Fibroblast of skin of left biceps (primary cell): Measurements from ENCODE around the gene NPIPA7.
"Not testable (repeated sequence)": the region's sequence is repeated elsewhere in the genome, so short reads cannot be mapped to it uniquely, and the experiment has no call there.

Experiments
- DNase-seq, 2 experiments: peaks; one replicate each; pipeline ENCODE4 v3.0.0-alpha.2; 2013; ENCODE audit warnings: low read depth in 2 of 2

The NPIPA7 gene

DNA sequence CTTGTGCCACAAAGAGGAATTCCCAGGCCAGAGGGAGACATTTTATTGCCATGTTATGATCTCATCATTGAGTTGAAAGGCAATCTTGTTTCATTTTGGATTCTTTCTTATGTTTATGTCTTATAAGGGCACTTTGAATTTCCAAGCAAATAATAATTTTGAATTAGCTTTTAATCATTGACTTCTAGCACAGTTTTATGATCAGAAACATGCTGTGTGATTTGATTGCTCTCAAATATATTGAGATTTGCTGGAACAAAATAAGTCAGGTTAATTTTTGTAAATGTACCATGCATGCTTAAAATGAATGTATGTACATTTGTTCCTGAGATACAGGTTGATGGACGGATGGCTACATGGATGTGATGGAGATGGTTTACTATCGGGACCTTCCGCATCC, at the start of gene NPIPA7:
TSS of gene NPIPA7 (plus strand) at position 301 of the 400 bp plus-strand sequence. CDS start 105 bp downstream, outside the sequence.
- DNase-seq, result not testable (repeated sequence)

DNA sequence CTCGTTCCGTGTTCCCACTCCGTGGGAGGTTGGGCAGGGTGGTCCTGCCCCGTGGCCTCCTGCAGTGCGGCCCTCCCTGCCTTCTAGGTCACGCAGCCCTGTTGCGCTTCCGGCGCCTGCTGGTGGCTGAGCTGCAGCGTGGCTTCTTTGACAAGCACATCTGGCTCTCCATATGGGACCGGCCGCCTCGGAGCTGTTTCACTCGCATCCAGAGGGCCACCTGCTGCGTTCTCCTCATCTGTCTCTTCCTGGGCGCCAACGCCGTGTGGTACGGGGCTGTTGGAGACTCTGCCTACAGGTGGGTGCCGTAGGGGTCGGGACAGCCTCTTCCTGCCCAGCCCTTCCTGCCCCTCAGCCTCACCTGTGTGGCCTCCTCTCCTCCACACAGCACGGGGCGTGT, 47.5 kb upstream of the NPIPA7 start:
- not testable (repeated sequence) for DNase-seq

DNA sequence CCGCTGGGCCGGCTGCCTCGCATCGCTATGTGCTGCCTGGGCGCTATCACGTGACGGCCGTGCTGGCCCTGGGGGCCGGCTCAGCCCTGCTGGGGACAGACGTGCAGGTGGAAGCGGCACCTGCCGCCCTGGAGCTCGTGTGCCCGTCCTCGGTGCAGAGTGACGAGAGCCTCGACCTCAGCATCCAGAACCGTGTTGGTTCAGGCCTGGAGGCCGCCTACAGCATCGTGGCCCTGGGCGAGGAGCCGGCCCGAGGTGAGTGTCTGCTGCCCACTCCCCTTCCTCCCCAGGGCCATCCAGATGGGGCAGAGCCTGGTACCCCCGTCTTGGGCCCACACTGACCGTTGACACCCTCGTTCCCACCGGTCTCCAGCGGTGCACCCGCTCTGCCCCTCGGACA, 21.4 kb upstream of the NPIPA7 start:
- DNase-seq, result not testable (repeated sequence)

DNA sequence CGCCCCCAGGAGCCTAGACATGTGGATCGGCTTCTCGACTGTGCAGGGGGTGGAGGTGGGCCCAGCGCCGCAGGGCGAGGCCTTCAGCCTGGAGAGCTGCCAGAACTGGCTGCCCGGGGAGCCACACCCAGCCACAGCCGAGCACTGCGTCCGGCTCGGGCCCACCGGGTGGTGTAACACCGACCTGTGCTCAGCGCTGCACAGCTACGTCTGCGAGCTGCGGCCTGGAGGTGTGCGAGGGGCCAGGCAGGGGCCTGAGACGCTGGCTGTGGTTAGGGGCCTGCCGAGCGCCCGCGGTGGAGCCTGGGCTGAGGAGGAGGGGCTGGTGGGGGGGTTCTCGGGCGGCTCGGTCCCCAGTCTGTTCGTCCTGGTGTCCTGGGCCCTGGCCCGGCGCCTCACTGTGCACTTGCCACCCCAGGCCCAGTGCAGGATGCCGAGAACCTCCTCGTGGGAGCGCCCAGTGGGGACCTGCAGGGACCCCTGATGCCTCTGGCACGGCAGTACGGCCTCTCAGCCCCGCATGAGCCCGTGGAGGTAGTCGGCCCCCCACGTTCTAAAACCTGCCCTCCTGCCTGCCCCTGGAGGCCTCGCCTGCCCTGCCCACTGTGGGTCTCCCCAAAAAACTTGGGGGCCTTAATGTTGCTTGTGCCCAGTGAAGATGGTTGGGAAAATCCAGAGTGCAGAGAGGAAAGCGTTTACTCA, 20.2 kb upstream of the NPIPA7 start:
- DNase-seq, result not testable (repeated sequence)

DNA sequence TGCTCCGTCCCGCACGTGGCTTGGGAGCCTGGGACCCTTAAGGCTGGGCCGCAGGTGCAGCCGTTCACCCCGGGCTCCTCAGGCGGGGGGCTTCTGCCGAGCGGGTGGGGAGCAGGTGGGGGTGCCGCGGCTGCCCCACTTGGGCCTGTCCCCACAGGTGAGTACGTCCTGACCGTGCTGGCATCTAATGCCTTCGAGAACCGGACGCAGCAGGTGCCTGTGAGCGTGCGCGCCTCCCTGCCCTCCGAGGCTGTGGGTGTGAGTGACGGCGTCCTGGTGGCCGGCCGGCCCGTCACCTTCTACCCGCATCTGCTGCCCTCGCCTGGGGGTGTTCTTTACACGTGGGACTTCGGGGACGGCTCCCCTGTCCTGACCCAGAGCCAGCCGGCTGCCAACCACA, 15.3 kb upstream of the NPIPA7 start:
- DNase-seq, result not testable (repeated sequence)

DNA sequence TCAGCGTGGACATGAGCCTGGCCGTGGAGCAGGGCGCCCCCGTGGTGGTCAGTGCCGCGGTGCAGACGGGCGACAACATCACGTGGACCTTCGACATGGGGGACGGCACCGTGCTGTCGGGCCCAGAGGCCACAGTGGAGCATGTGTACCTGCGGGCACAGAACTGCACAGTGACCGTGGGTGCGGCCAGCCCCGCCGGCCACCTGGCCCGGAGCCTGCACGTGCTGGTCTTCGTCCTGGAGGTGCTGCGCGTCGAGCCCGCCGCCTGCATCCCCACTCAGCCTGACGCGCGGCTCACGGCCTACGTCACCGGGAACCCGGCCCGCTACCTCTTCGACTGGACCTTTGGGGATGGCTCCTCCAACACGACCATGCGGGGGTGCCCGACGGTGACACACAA, 14.8 kb upstream of the NPIPA7 start:
- not testable (repeated sequence) for DNase-seq

DNA sequence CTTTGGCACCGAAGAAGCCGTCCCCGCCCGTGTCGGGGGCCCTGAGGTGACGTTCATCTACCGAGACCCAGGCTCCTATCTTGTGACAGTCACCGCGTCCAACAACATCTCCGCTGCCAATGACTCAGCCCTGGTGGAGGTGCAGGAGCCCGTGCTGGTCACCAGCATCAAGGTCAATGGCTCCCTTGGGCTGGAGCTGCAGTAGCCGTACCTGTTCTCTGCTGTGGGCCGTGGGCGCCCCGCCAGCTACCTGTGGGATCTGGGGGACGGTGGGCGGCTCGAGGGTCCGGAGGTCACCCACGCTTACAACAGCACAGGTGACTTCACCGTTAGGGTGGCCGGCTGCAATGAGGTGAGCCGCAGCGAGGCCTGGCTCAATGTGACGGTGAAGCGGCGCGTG, 14.2 kb upstream of the NPIPA7 start:
- DNase-seq, result not testable (repeated sequence)

DNA sequence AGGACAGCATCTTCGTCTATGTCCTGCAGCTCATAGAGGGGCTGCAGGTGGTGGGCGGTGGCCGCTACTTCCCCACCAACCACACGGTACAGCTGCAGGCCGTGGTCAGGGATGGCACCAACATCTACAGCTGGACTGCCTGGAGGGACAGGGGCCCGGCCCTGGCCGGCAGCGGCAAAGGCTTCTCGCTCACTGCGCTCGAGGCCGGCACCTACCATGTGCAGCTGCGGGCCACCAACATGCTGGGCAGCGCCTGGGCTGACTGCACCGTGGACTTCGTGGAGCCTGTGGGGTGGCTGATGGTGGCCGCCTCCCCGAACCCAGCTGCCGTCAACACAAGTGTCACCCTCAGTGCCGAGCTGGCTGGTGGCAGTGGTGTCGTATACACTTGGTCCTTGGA, 13.6 kb upstream of the NPIPA7 start:
- DNase-seq, result not testable (repeated sequence)

DNA sequence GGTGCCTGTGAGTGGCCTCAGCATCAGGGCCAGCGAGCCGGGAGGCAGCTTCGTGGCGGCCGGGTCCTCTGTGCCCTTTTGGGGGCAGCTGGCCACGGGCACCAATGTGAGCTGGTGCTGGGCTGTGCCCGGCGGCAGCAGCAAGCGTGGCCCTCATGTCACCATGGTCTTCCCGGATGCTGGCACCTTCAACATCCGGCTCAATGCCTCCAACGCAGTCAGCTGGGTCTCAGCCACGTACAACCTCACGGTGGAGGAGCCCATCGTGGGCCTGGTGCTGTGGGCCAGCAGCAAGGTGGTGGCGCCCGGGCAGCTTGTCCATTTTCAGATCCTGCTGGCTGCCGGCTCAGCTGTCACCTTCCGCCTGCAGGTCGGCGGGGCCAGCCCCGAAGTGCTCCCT, 13.1 kb upstream of the NPIPA7 start:
- not testable (repeated sequence) for DNase-seq

DNA sequence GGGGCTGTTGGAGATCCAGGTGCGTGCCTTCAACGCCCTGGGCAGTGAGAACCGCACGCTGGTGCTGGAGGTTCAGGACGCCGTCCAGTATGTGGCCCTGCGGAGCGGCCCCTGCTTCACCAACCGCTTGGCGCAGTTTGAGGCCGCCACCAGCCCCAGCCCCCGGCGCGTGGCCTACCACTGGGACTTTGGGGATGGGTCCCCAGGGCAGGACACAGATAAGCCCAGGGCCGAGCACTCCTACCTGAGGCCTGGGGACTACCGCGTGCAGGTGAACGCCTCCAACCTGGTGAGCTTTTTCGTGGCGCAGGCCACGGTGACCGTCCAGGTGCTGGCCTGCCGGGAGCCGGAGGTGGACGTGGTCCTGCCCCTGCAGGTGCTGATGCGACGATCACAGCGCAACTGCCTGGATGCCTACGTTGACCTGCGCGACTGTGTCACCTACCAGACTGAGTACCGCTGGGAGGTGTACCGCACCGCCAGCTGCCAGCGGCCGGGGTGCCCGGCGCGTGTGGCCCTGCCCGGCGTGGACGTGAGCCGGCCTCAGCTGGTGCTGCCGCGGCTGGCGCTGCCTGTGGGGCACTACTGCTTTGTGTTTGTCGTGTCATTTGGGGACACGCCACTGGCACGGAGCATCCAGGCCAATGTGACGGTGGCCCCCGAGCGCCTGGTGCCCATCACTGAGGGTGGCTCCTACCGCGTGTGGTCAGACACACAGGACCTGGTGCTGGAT, 12.2 kb upstream of the NPIPA7 start:
- not testable (repeated sequence) for DNase-seq

DNA sequence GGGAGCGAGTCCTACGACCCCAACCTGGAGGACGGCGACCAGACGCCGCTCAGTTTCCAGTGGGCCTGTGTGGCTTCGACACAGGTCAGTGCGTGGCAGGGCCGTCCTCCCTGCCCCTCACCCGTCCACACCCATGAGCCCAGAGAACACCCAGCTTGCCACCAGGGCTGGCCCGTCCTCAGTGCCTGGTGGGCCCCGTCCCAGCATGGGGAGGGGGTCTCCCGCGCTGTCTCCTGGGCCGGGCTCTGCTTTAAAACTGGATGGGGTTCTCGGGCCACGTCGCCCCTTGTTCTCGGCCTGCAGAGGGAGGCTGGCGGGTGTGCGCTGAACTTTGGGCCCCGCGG, 11.7 kb upstream of the NPIPA7 start:
- DNase-seq, result not testable (repeated sequence)

DNA sequence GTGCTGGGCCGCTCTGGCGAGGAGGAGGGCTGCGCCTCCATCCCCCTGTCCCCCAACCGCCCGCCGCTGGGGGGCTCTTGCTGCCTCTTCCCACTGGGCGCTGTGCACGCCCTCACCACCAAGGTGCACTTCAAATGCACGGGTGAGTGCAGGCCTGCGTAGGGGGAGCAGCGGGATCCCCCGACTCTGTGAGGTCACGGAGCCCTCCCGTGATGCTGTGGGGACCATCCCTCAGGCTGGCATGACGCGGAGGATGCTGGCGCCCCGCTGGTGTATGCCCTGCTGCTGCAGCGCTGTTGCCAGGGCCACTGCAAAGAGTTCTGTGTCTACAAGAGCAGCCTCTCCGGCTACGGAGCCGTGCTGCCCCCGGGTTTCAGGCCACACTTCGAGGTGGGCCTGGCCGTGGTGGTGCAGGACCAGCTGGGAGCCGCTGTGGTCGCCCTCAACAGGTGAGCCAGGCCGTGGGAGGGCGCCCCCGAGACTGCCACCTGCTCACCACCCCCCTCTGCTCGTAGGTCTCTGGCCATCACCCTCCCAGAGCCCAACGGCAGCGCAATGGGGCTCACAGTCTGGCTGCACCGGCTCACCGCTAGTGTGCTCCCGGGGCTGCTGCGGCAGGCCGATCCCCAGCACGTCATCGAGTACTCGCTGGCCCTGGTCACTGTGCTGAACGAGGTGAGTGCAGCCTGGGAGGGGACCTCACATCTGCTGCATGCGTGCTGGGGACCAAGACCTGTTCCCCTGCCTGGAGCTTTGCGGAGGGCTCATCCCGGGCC, 9.7 kb upstream of the NPIPA7 start:
- DNase-seq, result not testable (repeated sequence)

DNA sequence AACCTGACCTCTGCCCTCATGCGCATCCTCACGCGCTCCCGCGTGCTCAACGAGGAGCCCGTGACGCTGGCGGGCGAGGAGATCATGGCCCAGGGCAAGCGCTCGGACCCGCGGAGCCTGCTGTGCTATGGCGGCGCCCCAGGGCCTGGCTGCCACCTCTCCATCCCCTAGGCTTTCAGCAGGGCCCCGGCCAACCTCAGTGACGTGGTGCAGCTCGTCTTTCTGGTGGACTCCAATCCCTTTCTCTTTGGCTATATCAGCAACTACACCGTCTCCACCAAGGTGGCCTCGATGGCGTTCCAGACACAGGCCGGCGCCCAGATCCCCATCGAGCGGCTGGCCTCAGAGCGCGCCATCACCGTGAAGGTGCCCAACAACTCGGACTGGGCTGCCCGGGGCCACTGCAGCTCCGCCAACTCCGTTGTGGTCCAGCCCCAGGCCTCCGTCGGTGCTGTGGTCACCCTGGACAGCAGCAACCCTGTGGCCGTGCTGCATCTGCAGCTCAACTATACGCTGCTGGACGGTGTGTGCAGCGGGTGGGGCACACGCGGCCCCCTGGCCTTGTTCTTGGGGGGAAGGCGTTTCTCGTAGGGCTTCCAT, 7.7 kb upstream of the NPIPA7 start:
- not testable (repeated sequence) for DNase-seq

DNA sequence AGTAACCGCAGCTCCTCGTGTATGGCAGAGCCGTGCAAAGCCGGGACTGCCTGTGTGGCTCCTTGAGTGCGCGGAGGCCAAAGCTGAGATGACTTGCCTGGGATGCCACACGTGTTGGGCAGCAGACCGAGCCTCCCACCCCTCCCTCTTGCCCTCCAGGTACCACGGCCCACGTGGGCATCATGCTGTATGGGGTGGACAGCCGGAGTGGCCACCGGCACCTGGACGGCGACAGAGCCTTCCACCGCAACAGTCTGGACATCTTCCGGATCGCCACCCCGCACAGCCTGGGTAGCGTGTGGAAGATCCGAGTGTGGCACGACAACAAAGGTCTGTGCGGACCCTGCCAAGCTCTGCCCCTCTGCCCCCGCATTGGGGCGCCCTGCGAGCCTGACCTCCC, 4.7 kb upstream of the NPIPA7 start:
- DNase-seq, result not testable (repeated sequence)

DNA sequence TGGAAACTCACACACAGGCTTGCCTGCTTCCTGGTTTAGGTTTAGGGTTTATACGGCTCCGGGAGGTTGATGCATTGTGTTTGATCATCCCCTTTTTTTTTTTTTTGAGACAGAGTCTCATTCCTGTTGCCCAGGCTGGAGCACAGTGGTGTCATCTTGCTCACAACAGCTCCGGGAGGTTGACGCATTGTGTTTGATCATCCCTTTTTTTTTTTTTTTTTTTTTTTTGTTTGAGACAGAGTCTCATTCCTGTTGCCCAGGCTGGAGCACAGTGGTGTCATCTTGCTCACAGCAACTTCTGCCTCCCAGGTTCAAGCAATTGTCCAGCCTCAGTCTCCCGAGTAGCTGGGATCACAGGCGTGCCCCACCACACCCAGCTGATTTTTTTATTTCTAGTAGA, 20.7 kb downstream of the NPIPA7 start:
- DNase-seq, result not testable (repeated sequence)

DNA sequence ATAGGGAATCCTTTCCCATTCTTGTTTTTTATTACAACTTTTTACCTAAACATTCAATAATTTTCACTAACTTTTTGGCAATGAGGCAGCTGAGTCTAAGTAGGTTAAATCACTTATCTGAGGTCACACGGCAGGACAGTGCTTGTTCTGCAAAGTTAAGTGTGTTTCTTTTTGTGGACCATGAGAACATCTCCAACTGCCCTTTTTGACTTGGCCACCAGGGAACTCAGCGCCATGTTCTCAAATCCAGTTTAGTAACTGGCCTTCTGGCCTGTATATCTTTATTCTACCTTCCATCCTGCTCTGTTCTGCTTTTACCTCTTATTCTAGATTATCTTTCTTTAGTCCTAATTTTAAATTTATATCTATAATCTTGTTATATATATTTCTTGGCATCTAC, 23.4 kb downstream of the NPIPA7 start:
- not testable (repeated sequence) for DNase-seq

DNA sequence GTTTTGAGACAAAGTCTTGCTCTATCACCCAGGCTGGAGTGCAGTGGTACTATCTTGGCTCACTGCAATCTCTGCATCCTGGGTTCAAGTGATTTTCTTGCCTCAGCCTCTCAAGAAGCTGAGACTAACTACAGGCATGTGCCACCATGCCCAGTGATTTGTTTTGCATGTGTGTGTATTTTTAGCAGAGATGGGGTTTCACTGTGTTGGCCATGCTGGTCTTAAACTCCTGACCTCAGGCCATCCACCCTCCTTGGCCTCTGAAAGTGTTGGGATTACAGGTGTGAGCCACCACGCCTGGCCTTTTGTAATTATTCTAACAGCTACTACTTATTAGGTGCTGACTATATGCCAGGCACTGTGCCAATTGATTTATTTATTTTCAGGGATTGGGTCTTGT, 25.3 kb downstream of the NPIPA7 start:
- not testable (repeated sequence) for DNase-seq

DNA sequence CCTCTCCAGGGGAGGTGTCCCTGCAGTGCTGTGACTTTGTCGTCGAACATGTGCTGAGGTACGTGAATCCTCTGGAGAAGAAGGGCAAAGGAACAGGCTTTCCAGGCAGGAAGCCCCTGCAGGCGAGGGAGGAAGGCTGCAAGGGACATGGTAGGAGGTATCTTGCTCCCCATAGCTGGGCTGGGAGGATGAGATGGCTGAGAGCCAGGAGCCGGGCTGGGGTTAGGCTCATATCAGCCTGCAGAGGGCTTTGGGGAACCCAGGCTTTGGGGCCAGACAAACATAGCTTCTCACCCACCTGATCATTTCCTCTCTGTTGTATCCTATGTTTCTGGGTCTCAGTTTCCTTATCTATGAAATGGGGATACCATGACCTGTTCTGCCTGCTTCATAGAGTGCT, 26.5 kb downstream of the NPIPA7 start:
- not testable (repeated sequence) for DNase-seq

DNA sequence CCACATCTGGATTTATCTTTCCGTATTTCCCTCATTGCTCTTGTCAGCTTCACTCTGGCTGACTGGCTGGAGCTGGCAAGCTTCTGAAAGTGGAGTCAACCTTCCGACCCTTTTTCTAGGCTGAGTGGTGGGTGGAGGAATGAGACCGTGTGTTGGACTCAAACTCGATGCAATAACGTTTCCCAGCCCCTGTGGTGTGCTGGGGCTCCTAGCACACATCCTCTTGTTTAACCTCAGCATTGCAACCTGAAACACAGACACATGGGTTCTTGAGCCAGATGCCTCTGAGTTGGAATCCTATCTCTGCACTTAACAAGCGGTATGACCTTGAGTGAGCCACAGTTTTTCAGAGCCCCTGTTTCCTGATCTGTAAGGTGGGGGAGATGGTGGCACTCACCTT, 29.5 kb downstream of the NPIPA7 start:
- not testable (repeated sequence) for DNase-seq

DNA sequence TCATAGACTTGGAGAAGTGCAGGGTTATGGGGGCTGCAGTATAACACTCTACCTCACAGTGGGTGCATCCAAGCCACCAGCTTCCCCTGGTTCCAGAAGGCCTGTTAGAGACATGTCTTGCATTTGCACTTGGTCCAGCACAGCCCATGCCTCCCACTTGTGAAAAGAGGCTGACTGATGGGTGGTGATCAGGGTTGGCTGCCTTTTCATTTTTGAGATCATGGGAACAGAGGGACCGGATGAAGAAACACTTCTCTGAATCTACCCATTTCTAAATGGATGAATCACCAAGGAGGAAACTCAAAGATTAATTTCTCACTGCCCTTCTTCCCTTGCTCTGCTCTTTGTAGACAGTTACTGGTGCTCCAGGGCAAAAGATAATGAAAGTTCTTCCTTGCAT, 34.8 kb downstream of the NPIPA7 start:
- DNase-seq, result not testable (repeated sequence)

DNA sequence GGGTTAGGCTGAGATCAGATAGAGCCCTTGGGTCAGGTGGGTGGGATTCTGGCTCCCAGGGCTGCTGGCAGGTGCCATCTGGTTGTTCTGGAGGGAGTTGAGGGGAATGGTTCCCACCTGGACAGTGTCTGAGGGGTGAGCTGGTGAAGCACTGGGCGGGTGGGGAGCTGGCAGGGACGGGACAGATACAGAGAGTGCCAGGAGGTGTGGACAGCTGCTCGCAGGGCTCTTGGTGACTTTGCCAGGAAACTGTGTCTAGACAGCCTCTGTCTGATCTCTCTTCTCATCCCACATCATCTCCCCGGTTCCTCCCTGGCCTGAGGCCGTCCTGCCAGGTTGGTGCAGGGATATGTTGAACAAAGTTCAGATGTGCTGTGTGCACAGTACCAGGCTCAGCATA, 38.1 kb downstream of the NPIPA7 start:
- not testable (repeated sequence) for DNase-seq
